Measurements from ENCODE around the gene CEP104.

- no peak for TF ChIP-seq CTCF (IDR thresholded peaks at IDR 0.05)
- no peak for TF ChIP-seq RFX5 (IDR thresholded peaks at IDR 0.05)
- TF ChIP-seq MAX (IDR thresholded peaks at IDR 0.05) = no peak
- no peak for TF ChIP-seq HEYL (CRISPR knock-in tag; IDR thresholded peaks at IDR 0.05)
- no peak for TF ChIP-seq NPAS2 (CRISPR knock-in tag; IDR thresholded peaks at IDR 0.05; ENCODE audit: borderline replicate concordance)
- TF ChIP-seq POLR2A (IDR thresholded peaks at IDR 0.05; ENCODE audit: low read length) = no peak
- TF ChIP-seq EP300 (IDR thresholded peaks at IDR 0.05) = no peak
- no peak for TF ChIP-seq HOXA7 (CRISPR knock-in tag; IDR thresholded peaks at IDR 0.05)
- no peak for TF ChIP-seq CEBPB (IDR thresholded peaks at IDR 0.05)
- TF ChIP-seq, protein P1, sequence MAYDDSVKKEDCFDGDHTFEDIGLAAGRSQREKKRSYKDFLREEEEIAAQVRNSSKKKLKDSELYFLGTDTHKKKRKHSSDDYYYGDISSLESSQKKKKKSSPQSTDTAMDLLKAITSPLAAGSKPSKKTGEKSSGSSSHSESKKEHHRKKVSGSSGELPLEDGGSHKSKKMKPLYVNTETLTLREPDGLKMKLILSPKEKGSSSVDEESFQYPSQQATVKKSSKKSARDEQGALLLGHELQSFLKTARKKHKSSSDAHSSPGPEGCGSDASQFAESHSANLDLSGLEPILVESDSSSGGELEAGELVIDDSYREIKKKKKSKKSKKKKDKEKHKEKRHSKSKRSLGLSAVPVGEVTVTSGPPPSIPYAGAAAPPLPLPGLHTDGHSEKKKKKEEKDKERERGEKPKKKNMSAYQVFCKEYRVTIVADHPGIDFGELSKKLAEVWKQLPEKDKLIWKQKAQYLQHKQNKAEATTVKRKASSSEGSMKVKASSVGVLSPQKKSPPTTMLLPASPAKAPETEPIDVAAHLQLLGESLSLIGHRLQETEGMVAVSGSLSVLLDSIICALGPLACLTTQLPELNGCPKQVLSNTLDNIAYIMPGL (CRISPR knock-in tag; IDR thresholded peaks at IDR 0.05; ENCODE audit: borderline replicate concordance) = no peak
- TF ChIP-seq RNF2 (IDR thresholded peaks at IDR 0.05; ENCODE audit: borderline replicate concordance, low read depth) = no peak
- no peak for TF ChIP-seq POLR2AphosphoS2 (conservative IDR thresholded peaks at IDR 0.05; ENCODE audit: low read length)
- TF ChIP-seq BHLHE40 (IDR thresholded peaks at IDR 0.05; ENCODE audit: low read depth, low read length) = no peak
- no peak for TF ChIP-seq CBX2 (IDR thresholded peaks at IDR 0.05; ENCODE audit: borderline replicate concordance, low read depth)
These were observed 28.6 kb upstream of the CEP104 start for GRCh38 chr1:3885611-3886010.
